ENCODE results near the gene CAT.

CAT gene

GRCh38 chr11:34507156-34507555 lies 68.4 kb downstream of the CAT start:
- H3K4me3 ChIP-seq (ENCODE audit: low read length, poor library complexity, severe bottlenecking), result no peak overlapping the region
- no peaks in the 10 kb centered on the region for H3K9me3 ChIP-seq (ENCODE audit: insufficient read depth, low read depth, low read length)
- H3K36me3 ChIP-seq (ENCODE audit: insufficient read depth, low read length), result no peaks in the 10 kb centered on the region
- no peaks in the 10 kb centered on the region for H3K9me2 ChIP-seq (replicated peaks; ENCODE audit: low read depth, low read length)
- TF ChIP-seq EZH2phosphoT487 (IDR thresholded peaks at IDR 0.05; ENCODE audit: borderline replicate concordance), result no peak
- TF ChIP-seq CTCF (conservative IDR thresholded peaks at IDR 0.05; ENCODE audit: low read length), result no peak
- H3K4me1 ChIP-seq (ENCODE audit: insufficient read depth, low read length, poor library complexity, severe bottlenecking), result no peaks in the 10 kb centered on the region
- H3K27me3 ChIP-seq (ENCODE audit: insufficient read depth, low read length, poor library complexity, severe bottlenecking), result no peaks in the 10 kb centered on the region
- no peaks in the 10 kb centered on the region for H3K79me2 ChIP-seq (ENCODE audit: insufficient read depth, low read length)
- H3K9ac ChIP-seq (ENCODE audit: low read depth, low read length, poor library complexity, severe bottlenecking), result no peak overlapping the region
- H3K4me2 ChIP-seq (ENCODE audit: low read depth, low read length, poor library complexity, severe bottlenecking), result no peak overlapping the region
- H4K20me1 ChIP-seq (ENCODE audit: insufficient read depth, low read length, poor library complexity, severe bottlenecking), result no peaks in the 10 kb centered on the region
- H3F3A ChIP-seq (ENCODE audit: low read depth), result no peaks in the 10 kb centered on the region
- H2AFZ ChIP-seq (ENCODE audit: low read length), result no peak overlapping the region

- Histone ChIP-seq H3K4me2 (ENCODE audit: low read depth, low read length, poor library complexity, severe bottlenecking) (no peak overlapping the region), H3K9me2 (replicated peaks; ENCODE audit: low read depth, low read length) (no peaks in the 10 kb centered on the region), H3K9me3 (ENCODE audit: insufficient read depth, low read depth, low read length) (no peaks in the 10 kb centered on the region), H3K4me3 (ENCODE audit: low read length, poor library complexity, severe bottlenecking) (no peak overlapping the region), H3F3A (ENCODE audit: low read depth) (no peaks in the 10 kb centered on the region), H3K36me3 (ENCODE audit: insufficient read depth, low read length) (no peaks in the 10 kb centered on the region), H3K27me3 (ENCODE audit: insufficient read depth, low read length, poor library complexity, severe bottlenecking) (no peaks in the 10 kb centered on the region), H3K4me1 (ENCODE audit: insufficient read depth, low read length, poor library complexity, severe bottlenecking) (no peaks in the 10 kb centered on the region), H2AFZ (ENCODE audit: low read length) (no peak overlapping the region), H3K79me2 (ENCODE audit: insufficient read depth, low read length) (no peaks in the 10 kb centered on the region), H3K9ac (ENCODE audit: low read depth, low read length, poor library complexity, severe bottlenecking) (no peak overlapping the region), H4K20me1 (ENCODE audit: insufficient read depth, low read length, poor library complexity, severe bottlenecking) (no peaks in the 10 kb centered on the region)
- TF ChIP-seq EZH2phosphoT487 (IDR thresholded peaks at IDR 0.05; ENCODE audit: borderline replicate concordance) (no peak), CTCF (conservative IDR thresholded peaks at IDR 0.05; ENCODE audit: low read length) (no peak)
Measured at GRCh38 chr11:34507610-34508009, 68.9 kb downstream of the CAT start.

- no peaks in the 10 kb centered on the region for H4K20me1 ChIP-seq (ENCODE audit: insufficient read depth, low read length, poor library complexity, severe bottlenecking)
- TF ChIP-seq CTCF (conservative IDR thresholded peaks at IDR 0.05; ENCODE audit: low read length) (no peak), EZH2phosphoT487 (IDR thresholded peaks at IDR 0.05; ENCODE audit: borderline replicate concordance) (no peak)
Measured at GRCh38 chr11:34508524-34508923, 69.8 kb downstream of the CAT start.

More at GRCh38 chr11:34508524-34508923, 69.8 kb downstream of the CAT start:
- no peak overlapping the region for H3K9ac ChIP-seq (ENCODE audit: low read depth, low read length, poor library complexity, severe bottlenecking)
- H3K27me3 ChIP-seq (ENCODE audit: insufficient read depth, low read length, poor library complexity, severe bottlenecking), result no peaks in the 10 kb centered on the region
- H3K9me2 ChIP-seq (replicated peaks; ENCODE audit: low read depth, low read length), result no peaks in the 10 kb centered on the region
- H3K4me3 ChIP-seq (ENCODE audit: low read length, poor library complexity, severe bottlenecking), result no peak overlapping the region
- H3F3A ChIP-seq (ENCODE audit: low read depth), result no peaks in the 10 kb centered on the region
- H3K79me2 ChIP-seq (ENCODE audit: insufficient read depth, low read length), result no peaks in the 10 kb centered on the region
- no peaks in the 10 kb centered on the region for H3K9me3 ChIP-seq (ENCODE audit: insufficient read depth, low read depth, low read length)
- H3K36me3 ChIP-seq (ENCODE audit: insufficient read depth, low read length), result no peaks in the 10 kb centered on the region
- H2AFZ ChIP-seq (ENCODE audit: low read length), result no peak overlapping the region
- H3K4me2 ChIP-seq (ENCODE audit: low read depth, low read length, poor library complexity, severe bottlenecking), result no peak overlapping the region
- H3K4me1 ChIP-seq (ENCODE audit: insufficient read depth, low read length, poor library complexity, severe bottlenecking), result no peaks in the 10 kb centered on the region
